GM12878 (cell line): ENCODE results near the gene PPIB. TPM values are rescaled to one million over a fixed set of nuclear protein-coding genes. Genes with fewer than 3 reads are reported as not detected.
A peak's percentile ranks its signal among the peaks of the same experiment; 100 is the strongest.

Experiments used
- CBX3 ChIP-seq: fragments of 200-600 bp; sonication (generic); IDR thresholded peaks from 2 replicates; pipeline ENCODE4 v1.6.1; 2016; ENCODE audit warnings: low read depth, borderline replicate concordance
- CHD1 ChIP-seq: IDR thresholded peaks from 2 replicates; pipeline ENCODE4 v1.6.1; 2012; ENCODE audit warnings: low read depth, low read length, improper control_type of control experiment
- DPF2 ChIP-seq: fragments of 450-650 bp; IDR thresholded peaks from 2 replicates; pipeline ENCODE4 v1.6.1; 2017; ENCODE audit warnings: mild to moderate bottlenecking
- GABPA ChIP-seq: IDR thresholded peaks from 2 replicates; pipeline ENCODE4 v1.6.1; 2014; ENCODE audit warnings: antibody characterized with exemption, low read depth, mild to moderate bottlenecking, inconsistent platforms
- IRF4 ChIP-seq: IDR thresholded peaks from 2 replicates; pipeline ENCODE4 v1.6.1; 2011; ENCODE audit warnings: low read depth, low read length
- MEF2B ChIP-seq: fragments of 450-650 bp; IDR thresholded peaks from 2 replicates; pipeline ENCODE4 v1.6.1; 2018; ENCODE audit warnings: mild to moderate bottlenecking, moderate library complexity; ENCODE audit not compliant: partially characterized antibody, poor library complexity, severe bottlenecking
- NFXL1 ChIP-seq: fragments of 450-650 bp; IDR thresholded peaks from 2 replicates; pipeline ENCODE4 v1.6.1; 2017; ENCODE audit warnings: antibody characterized with exemption, mild to moderate bottlenecking, borderline replicate concordance
- NFYB ChIP-seq: IDR thresholded peaks from 2 replicates; pipeline ENCODE4 v1.6.1; 2011; ENCODE audit warnings: low read depth, mild to moderate bottlenecking, low read length, improper control_type of control experiment, moderate library complexity; ENCODE audit not compliant: insufficient read depth
- RFX5 ChIP-seq: IDR thresholded peaks from 2 replicates; pipeline ENCODE4 v1.6.1; 2011; ENCODE audit warnings: low read depth, low read length, improper control_type of control experiment
- SIX5 ChIP-seq: IDR thresholded peaks from 2 replicates; pipeline ENCODE4 v1.6.1; 2011; ENCODE audit warnings: mild to moderate bottlenecking, low read depth, low read length, moderate library complexity; ENCODE audit not compliant: severe bottlenecking
- SP1 ChIP-seq: IDR thresholded peaks from one replicate; pipeline ENCODE4 v1.6.1; 2011; ENCODE audit warnings: low read depth, low read length
- SUPT20H ChIP-seq: IDR thresholded peaks from 2 replicates; pipeline ENCODE4 v1.6.1; 2011; ENCODE audit warnings: low read depth, mild to moderate bottlenecking, low read length, moderate library complexity, borderline replicate concordance; ENCODE audit not compliant: control insufficient read depth
- YBX1 ChIP-seq: fragments of 450-650 bp; IDR thresholded peaks from 2 replicates; pipeline ENCODE4 v1.6.1; 2016; ENCODE audit warnings: antibody characterized with exemption
- ZNF622 ChIP-seq: fragments of 450-650 bp; IDR thresholded peaks from 2 replicates; pipeline ENCODE4 v1.6.1; 2017; ENCODE audit warnings: mild to moderate bottlenecking, inconsistent platforms
- ZSCAN29 ChIP-seq: fragments of 450-650 bp; IDR thresholded peaks from 2 replicates; pipeline ENCODE4 v1.6.1; 2017; ENCODE audit warnings: mild to moderate bottlenecking, moderate library complexity
- polyA plus RNA-seq, 11 experiments: library from polyadenylated mRNA; depleted of rRNA in 4 of 11; unstranded in 6 of 11; stranded (reverse) in 5 of 11; fragments of >200 nt; fragmentation: Nextera tagmentation in 4 of 11; fragmentation: Illumina TruSeq in 1 of 11; extraction: Ambion mirVana in 4 of 11; extraction: Trizol in 1 of 11; gene quantifications; 1 replicate in 1 of 11; 2 replicates in 10 of 11; pipeline versions ENCODE4 v1.2.1 to v1.2.3, GENCODE V29; 2011 to 2016; ENCODE audit warnings: inconsistent platforms in 2 of 11, missing spikeins in 2 of 11, low read depth in 1 of 11
- total RNA-seq, 4 experiments: library from RNA; depleted of rRNA in 3 of 4; stranded (reverse); fragments of >200 nt in 3 of 4; fragmentation: Illumina TruSeq in 1 of 4; extraction: Trizol in 1 of 4; gene quantifications; 2 replicates each; pipeline versions ENCODE4 v1.2.1 to v1.2.3, GENCODE V29; 2013 to 2021
- TF ChIP-seq, protein P1 (sequence below): fragments of 450-650 bp; conservative IDR thresholded peaks from 2 replicates; pipeline ENCODE4 v1.6.1; 2017; ENCODE audit warnings: mild to moderate bottlenecking, moderate library complexity
- TF ChIP-seq, protein P2 (sequence below): IDR thresholded peaks from 2 replicates; pipeline ENCODE4 v1.6.1; 2012; ENCODE audit warnings: low read length, inconsistent platforms
- TF ChIP-seq, protein P3 (sequence below): fragments of 450-650 bp; IDR thresholded peaks from 2 replicates; pipeline ENCODE4 v1.6.1; 2017; ENCODE audit warnings: borderline replicate concordance
- TF ChIP-seq, protein P4 (sequence below): fragments of 450-650 bp; IDR thresholded peaks from 2 replicates; pipeline ENCODE4 v1.6.1; 2016; ENCODE audit warnings: mild to moderate bottlenecking
- TF ChIP-seq, protein P5 (sequence below): fragments of 450-650 bp; formaldehyde crosslinking; IDR thresholded peaks from 2 replicates; pipeline ENCODE4 v1.4.0; 2022; ENCODE audit warnings: mild to moderate bottlenecking, moderate library complexity
- TF ChIP-seq, protein P6 (sequence below): fragments of 450-650 bp; IDR thresholded peaks from 2 replicates; pipeline ENCODE4 v1.6.1; 2016; ENCODE audit warnings: mild to moderate bottlenecking

The PPIB gene
- total and polyA plus RNA-seq, 10 of the 15 experiments (the other 5 are each of a cell fraction or from before 2014, with no cell fraction given): 344 to 936 (median 508) TPM

DNA sequence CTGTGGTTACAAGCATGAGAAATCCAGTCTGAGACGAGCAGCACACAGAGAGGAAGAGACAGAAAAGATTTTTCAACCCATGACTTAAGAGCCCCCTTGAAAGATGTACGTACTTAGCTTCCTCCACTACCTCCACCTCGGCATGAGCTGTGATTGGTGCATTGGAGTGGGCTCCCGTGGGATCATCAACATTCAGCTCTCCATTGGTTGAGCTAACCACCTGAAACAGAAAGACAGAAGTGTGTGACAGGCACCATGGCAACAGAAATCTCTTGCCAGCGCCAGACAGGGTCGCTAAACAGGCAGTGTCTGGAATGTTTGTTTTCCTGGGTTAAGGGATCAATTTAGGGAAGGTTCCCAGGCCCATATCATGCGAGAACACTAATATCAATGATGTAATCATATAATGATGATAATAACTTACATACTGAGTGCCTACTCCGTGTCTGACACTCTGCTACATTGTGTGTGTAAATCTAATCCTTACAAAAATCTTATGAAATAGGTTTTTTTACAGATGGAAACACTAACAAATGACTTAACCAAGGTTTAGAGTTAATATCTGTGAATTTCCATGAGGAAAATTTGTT lies 17.5 kb upstream of the PPIB start (continued):
- TF ChIP-seq, protein P1, sequence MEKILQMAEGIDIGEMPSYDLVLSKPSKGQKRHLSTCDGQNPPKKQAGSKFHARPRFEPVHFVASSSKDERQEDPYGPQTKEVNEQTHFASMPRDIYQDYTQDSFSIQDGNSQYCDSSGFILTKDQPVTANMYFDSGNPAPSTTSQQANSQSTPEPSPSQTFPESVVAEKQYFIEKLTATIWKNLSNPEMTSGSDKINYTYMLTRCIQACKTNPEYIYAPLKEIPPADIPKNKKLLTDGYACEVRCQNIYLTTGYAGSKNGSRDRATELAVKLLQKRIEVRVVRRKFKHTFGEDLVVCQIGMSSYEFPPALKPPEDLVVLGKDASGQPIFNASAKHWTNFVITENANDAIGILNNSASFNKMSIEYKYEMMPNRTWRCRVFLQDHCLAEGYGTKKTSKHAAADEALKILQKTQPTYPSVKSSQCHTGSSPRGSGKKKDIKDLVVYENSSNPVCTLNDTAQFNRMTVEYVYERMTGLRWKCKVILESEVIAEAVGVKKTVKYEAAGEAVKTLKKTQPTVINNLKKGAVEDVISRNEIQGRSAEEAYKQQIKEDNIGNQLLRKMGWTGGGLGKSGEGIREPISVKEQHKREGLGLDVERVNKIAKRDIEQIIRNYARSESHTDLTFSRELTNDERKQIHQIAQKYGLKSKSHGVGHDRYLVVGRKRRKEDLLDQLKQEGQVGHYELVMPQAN: no peak
- no peak for TF ChIP-seq CHD1
- peak; percentile 68 for TF ChIP-seq NFYB
- TF ChIP-seq YBX1: no peak
- TF ChIP-seq SUPT20H: no peak
- no peak for TF ChIP-seq CBX3
- TF ChIP-seq IRF4: no peak
- TF ChIP-seq SP1: peak; percentile 37
- TF ChIP-seq DPF2: no peak
- TF ChIP-seq, protein P2, sequence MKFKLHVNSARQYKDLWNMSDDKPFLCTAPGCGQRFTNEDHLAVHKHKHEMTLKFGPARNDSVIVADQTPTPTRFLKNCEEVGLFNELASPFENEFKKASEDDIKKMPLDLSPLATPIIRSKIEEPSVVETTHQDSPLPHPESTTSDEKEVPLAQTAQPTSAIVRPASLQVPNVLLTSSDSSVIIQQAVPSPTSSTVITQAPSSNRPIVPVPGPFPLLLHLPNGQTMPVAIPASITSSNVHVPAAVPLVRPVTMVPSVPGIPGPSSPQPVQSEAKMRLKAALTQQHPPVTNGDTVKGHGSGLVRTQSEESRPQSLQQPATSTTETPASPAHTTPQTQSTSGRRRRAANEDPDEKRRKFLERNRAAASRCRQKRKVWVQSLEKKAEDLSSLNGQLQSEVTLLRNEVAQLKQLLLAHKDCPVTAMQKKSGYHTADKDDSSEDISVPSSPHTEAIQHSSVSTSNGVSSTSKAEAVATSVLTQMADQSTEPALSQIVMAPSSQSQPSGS: no peak
- TF ChIP-seq MEF2B: peak; percentile 66
- TF ChIP-seq, protein P3, sequence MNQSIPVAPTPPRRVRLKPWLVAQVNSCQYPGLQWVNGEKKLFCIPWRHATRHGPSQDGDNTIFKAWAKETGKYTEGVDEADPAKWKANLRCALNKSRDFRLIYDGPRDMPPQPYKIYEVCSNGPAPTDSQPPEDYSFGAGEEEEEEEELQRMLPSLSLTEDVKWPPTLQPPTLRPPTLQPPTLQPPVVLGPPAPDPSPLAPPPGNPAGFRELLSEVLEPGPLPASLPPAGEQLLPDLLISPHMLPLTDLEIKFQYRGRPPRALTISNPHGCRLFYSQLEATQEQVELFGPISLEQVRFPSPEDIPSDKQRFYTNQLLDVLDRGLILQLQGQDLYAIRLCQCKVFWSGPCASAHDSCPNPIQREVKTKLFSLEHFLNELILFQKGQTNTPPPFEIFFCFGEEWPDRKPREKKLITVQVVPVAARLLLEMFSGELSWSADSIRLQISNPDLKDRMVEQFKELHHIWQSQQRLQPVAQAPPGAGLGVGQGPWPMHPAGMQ: no peak
- TF ChIP-seq, protein P4, sequence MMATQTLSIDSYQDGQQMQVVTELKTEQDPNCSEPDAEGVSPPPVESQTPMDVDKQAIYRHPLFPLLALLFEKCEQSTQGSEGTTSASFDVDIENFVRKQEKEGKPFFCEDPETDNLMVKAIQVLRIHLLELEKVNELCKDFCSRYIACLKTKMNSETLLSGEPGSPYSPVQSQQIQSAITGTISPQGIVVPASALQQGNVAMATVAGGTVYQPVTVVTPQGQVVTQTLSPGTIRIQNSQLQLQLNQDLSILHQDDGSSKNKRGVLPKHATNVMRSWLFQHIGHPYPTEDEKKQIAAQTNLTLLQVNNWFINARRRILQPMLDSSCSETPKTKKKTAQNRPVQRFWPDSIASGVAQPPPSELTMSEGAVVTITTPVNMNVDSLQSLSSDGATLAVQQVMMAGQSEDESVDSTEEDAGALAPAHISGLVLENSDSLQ: peak; percentile 89
- TF ChIP-seq ZNF622: no peak
- no peak for TF ChIP-seq NFXL1
- peak; percentile 70; the same call in 1 of the 2 replicates for TF ChIP-seq RFX5
- TF ChIP-seq ZSCAN29: no peak
- TF ChIP-seq, protein P5, sequence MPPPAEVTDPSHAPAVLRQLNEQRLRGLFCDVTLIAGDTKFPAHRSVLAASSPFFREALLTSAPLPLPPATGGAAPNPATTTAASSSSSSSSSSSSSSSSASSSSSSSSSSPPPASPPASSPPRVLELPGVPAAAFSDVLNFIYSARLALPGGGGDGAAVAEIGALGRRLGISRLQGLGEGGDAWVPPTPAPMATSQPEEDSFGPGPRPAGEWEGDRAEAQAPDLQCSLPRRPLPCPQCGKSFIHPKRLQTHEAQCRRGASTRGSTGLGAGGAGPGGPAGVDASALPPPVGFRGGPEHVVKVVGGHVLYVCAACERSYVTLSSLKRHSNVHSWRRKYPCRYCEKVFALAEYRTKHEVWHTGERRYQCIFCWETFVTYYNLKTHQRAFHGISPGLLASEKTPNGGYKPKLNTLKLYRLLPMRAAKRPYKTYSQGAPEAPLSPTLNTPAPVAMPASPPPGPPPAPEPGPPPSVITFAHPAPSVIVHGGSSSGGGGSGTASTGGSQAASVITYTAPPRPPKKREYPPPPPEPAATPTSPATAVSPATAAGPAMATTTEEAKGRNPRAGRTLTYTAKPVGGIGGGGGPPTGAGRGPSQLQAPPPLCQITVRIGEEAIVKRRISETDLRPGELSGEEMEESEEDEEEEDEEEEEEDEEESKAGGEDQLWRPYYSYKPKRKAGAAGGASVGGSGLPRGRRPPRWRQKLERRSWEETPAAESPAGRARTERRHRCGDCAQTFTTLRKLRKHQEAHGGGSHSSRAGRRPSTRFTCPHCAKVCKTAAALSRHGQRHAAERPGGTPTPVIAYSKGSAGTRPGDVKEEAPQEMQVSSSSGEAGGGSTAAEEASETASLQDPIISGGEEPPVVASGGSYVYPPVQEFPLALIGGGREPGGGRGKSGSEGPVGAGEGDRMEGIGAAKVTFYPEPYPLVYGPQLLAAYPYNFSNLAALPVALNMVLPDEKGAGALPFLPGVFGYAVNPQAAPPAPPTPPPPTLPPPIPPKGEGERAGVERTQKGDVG (CRISPR knock-in tag): no peak
- no peak for TF ChIP-seq GABPA
- TF ChIP-seq SIX5: no peak
- TF ChIP-seq, protein P6, sequence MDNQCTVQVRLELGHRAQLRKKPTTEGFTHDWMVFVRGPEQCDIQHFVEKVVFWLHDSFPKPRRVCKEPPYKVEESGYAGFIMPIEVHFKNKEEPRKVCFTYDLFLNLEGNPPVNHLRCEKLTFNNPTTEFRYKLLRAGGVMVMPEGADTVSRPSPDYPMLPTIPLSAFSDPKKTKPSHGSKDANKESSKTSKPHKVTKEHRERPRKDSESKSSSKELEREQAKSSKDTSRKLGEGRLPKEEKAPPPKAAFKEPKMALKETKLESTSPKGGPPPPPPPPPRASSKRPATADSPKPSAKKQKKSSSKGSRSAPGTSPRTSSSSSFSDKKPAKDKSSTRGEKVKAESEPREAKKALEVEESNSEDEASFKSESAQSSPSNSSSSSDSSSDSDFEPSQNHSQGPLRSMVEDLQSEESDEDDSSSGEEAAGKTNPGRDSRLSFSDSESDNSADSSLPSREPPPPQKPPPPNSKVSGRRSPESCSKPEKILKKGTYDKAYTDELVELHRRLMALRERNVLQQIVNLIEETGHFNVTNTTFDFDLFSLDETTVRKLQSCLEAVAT: no peak
